Measurements from ENCODE around the gene SEMA5A.

The SEMA5A gene

DNA sequence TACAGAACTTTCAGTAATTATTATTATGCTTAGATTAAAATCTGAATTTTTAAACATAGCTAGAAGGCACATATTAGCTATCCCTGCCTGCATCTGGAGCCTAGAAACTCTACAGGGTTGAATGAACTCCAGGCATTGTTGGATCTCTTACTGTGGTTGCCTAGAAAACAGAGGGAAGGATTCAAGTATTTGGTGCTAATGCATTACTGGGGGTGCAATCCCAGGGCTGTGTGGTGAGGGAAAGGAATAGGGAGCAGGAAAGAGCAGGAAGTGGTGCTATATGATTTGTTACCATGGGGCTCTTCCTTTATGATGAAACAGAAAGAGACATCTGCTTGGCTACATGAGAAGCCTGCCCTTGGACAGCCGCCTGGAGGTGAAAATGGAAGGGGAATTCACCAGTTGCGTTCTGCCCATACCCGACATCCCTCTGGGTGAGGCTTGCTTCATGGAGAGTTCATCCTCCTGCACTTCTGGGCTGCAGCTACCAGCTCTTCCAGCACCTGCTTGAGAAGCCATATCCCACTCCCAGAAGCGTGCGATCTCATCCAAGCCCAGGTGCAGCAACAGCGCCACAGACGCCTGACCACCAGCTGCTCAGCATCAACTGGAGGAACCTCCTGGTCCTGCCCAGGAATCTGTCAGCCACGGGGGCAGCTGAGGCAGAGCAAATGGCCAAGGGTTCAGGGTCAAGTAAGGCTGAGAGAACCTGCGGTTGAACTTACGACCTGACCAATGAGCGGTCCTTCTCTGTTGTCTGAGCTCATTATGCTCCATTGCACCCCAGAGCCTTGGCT is 362.8 kb downstream of the SEMA5A start:
- H3K4me3 ChIP-seq (ENCODE audit: low read depth, low read length) = no peak overlapping the region
- no peak for DNase-seq (ENCODE audit: low read depth)
- TF ChIP-seq, protein P1, sequence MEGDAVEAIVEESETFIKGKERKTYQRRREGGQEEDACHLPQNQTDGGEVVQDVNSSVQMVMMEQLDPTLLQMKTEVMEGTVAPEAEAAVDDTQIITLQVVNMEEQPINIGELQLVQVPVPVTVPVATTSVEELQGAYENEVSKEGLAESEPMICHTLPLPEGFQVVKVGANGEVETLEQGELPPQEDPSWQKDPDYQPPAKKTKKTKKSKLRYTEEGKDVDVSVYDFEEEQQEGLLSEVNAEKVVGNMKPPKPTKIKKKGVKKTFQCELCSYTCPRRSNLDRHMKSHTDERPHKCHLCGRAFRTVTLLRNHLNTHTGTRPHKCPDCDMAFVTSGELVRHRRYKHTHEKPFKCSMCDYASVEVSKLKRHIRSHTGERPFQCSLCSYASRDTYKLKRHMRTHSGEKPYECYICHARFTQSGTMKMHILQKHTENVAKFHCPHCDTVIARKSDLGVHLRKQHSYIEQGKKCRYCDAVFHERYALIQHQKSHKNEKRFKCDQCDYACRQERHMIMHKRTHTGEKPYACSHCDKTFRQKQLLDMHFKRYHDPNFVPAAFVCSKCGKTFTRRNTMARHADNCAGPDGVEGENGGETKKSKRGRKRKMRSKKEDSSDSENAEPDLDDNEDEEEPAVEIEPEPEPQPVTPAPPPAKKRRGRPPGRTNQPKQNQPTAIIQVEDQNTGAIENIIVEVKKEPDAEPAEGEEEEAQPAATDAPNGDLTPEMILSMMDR (IDR thresholded peaks at IDR 0.05; ENCODE audit: control insufficient read depth, extremely low read depth, insufficient read depth) = no peak

DNA sequence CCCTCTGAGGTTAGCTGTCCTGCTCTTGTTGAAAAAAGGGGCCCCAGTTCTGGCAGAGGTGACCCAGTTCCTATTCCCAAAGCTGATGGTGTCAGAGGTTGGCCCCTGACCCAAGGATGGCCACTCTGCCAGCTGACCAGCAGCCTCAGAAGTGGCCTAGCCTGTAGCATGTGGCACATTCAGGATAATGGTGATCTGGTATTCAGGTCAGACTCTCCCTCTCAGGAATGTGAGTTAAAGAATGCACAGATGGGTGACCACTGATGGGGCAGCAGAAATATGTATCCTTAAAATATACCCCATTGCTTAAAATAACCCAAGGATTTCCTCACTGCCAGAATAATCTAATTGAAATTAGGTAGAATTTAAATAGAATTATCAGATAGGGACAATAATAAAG is 369.2 kb downstream of the SEMA5A start:
- no peak overlapping the region for H3K4me3 ChIP-seq (ENCODE audit: low read depth, low read length)
- TF ChIP-seq, protein P1 (IDR thresholded peaks at IDR 0.05; ENCODE audit: control insufficient read depth, extremely low read depth, insufficient read depth) = no peak
- DNase-seq (ENCODE audit: low read depth) = no peak

DNA sequence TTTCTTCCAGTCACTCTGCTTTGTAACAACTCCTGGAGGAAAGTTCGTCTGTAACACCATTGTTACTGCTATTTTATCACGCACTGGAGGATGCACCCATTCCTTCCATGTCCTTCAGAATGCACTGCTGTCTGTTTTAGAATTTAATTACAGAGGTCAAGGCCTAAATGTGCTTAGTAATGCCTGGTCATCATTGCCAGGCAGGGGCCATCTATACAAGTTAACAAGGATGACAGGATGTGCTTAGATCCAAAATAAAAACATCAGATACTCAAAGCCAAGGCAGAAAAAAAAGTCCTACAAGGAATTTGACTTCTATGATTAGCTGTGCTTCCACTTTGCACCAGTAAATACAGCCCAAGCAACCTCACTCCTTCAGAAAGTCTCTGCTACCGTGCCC is 371.4 kb downstream of the SEMA5A start:
- no peak for DNase-seq (ENCODE audit: low read depth)
- TF ChIP-seq, protein P1 (IDR thresholded peaks at IDR 0.05; ENCODE audit: control insufficient read depth, extremely low read depth, insufficient read depth) = no peak
- H3K4me3 ChIP-seq (ENCODE audit: low read depth, low read length) = no peak overlapping the region

DNA sequence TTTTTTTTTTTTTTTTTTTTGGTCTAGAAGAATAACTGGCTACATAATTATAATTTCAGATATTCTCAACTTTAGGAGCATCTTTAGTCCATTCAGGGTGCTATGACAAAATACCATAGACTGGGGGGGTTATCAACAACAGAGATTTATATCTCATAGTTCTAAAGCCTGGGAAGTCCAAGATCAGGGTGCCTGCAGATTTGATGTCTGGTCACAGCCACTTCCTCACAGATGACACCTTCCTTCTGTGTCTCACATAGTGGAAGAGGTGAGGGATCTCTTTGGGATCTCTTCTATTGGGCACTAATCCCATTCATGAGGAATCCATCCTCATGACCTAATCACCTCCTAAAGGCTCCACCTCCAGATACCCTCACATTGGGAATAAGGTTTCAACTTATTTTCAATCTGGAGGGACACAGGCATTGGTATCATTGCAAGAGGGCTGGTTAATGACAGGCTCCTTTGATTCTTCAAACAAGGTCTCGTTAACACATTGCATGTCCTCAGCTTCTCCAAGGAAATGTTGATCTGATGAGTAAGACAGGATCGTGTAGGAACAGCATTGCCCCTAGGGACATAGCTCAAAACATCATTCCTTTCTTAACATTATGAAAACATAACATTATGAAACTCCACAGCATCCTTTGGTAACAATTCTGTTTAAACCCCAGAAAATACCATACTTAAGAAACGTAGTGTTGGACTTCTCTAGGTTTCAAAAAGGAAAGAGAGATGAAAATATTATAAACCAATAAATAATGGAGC is 372.4 kb downstream of the SEMA5A start:
- TF ChIP-seq, protein P1 (IDR thresholded peaks at IDR 0.05; ENCODE audit: control insufficient read depth, extremely low read depth, insufficient read depth) = no peak
- DNase-seq (ENCODE audit: low read depth) = no peak

DNA sequence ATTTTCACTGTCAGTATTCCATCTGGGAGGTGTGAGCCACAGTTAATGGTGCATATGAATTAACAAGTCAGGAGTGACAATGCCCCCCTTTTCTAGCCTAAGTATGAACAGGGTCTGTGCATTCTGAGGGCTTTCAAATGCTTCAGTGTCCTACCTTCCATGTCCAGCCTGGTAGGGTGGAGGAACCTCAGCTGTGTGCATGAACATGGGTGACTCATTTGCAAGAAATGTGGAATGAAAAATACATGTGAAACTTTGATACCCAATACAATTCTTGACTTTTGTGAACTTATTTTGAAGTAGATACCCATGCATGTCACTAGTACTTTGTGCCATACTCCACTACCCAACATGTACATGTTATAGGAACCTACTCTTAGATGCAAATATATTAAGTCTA is 375.8 kb downstream of the SEMA5A start:
- no peak overlapping the region for H3K4me3 ChIP-seq (ENCODE audit: low read depth, low read length)
- TF ChIP-seq, protein P1 (IDR thresholded peaks at IDR 0.05; ENCODE audit: control insufficient read depth, extremely low read depth, insufficient read depth) = no peak
- DNase-seq (ENCODE audit: low read depth) = no peak

More for the DNA sequence above, 372.4 kb downstream of the SEMA5A start:
- H3K4me3 ChIP-seq (ENCODE audit: low read depth, low read length) = no peak overlapping the region

DNA sequence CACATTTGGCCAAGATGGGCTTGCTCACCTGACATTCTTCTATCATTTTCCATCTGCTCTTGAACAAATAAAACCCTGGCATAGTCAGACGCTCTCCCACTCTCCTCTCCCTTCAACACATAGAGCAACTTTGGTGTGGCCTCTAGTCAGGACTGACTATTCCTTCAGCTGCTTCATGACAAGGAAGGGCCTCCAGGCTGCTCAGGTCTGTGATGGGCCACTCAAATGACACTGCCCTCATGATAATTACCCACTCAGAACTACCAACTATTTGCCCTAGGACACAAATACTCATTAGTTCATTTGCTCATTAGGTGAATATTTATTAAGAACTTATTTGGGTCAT is 376.3 kb downstream of the SEMA5A start:
- no peak for DNase-seq (ENCODE audit: low read depth)
- TF ChIP-seq, protein P1 (IDR thresholded peaks at IDR 0.05; ENCODE audit: control insufficient read depth, extremely low read depth, insufficient read depth) = no peak
- no peak overlapping the region for H3K4me3 ChIP-seq (ENCODE audit: low read depth, low read length)

All from LNCaP clone FGC (cell line).